Loucy (cell line): ENCODE results near the gene TEX14.
"Not testable (repeated sequence)": the region's sequence is repeated elsewhere in the genome, so short reads cannot be mapped to it uniquely, and the experiment has no call there.

Experiments used
- H2AFZ ChIP-seq: fragments of 200-600 bp; sonication (generic); 2 replicates; pipeline ENCODE4 v1.6.0; 2016; ENCODE audit warnings: antibody characterized with exemption, mild to moderate bottlenecking, low read length, moderate library complexity
- H3F3A ChIP-seq: fragments of 200-600 bp; 2 replicates; pipeline ENCODE4 v1.6.0; 2016; ENCODE audit warnings: antibody characterized with exemption, low read depth, mild to moderate bottlenecking
- H3K27me3 ChIP-seq: fragments of 200-600 bp; sonication (generic); 2 replicates; pipeline ENCODE4 v1.6.1; 2014; ENCODE audit warnings: low read length, mild to moderate bottlenecking; ENCODE audit not compliant: insufficient read depth, poor library complexity, severe bottlenecking
- H3K36me3 ChIP-seq: fragments of 200-600 bp; sonication (generic); 2 replicates; pipeline ENCODE4 v1.6.1; 2016; ENCODE audit warnings: low read length; ENCODE audit not compliant: insufficient read depth
- H3K4me1 ChIP-seq: fragments of 200-600 bp; sonication (generic); 2 replicates; pipeline ENCODE4 v1.5.1; 2014; ENCODE audit warnings: low read length, mild to moderate bottlenecking; ENCODE audit not compliant: insufficient read depth, poor library complexity, severe bottlenecking
- H3K4me2 ChIP-seq: fragments of 200-600 bp; sonication (generic); 2 replicates; pipeline ENCODE4 v1.6.0; 2014; ENCODE audit warnings: antibody characterized with exemption, low read length, low read depth, mild to moderate bottlenecking; ENCODE audit not compliant: poor library complexity, severe bottlenecking
- H3K4me3 ChIP-seq: fragments of 200-600 bp; sonication (generic); 2 replicates; pipeline ENCODE4 v1.5.1; 2014; ENCODE audit warnings: low read length, mild to moderate bottlenecking, mixed read lengths; ENCODE audit not compliant: poor library complexity, severe bottlenecking
- H3K79me2 ChIP-seq: fragments of 200-600 bp; sonication (generic); 2 replicates; pipeline ENCODE4 v1.6.1; 2014; ENCODE audit warnings: low read length; ENCODE audit not compliant: insufficient read depth
- H3K9ac ChIP-seq: fragments of 200-600 bp; sonication (generic); 2 replicates; pipeline ENCODE4 v1.6.0; 2014; ENCODE audit warnings: mild to moderate bottlenecking, low read depth, low read length, moderate library complexity; ENCODE audit not compliant: poor library complexity, severe bottlenecking
- H3K9me2 ChIP-seq: fragments of 200-600 bp; sonication (generic); replicated peaks from 2 replicates; pipeline ENCODE4 v1.6.1; 2016; ENCODE audit warnings: low read depth, low read length, mixed read lengths
- H3K9me3 ChIP-seq: fragments of 200-600 bp; sonication (generic); 2 replicates; pipeline ENCODE4 v1.6.1; 2014; ENCODE audit warnings: mild to moderate bottlenecking, antibody characterized with exemption, low read length, low read depth; ENCODE audit not compliant: insufficient read depth
- H4K20me1 ChIP-seq: fragments of 200-600 bp; sonication (generic); 2 replicates; pipeline ENCODE4 v1.6.0; 2014; ENCODE audit warnings: antibody characterized with exemption, low read length, mild to moderate bottlenecking; ENCODE audit not compliant: insufficient read depth, poor library complexity, severe bottlenecking
- EZH2phosphoT487 ChIP-seq: fragments of 200-600 bp; IDR thresholded peaks from 2 replicates; pipeline ENCODE4 v1.6.1; 2018; ENCODE audit warnings: antibody characterized with exemption, mild to moderate bottlenecking, moderate library complexity, borderline replicate concordance
- TF ChIP-seq, protein P1 (sequence below): fragments of 200-600 bp; sonication (generic); conservative IDR thresholded peaks from 2 replicates; pipeline ENCODE4 v1.5.1; 2014; ENCODE audit warnings: mild to moderate bottlenecking, antibody characterized with exemption, low read length

TEX14 gene

DNA sequence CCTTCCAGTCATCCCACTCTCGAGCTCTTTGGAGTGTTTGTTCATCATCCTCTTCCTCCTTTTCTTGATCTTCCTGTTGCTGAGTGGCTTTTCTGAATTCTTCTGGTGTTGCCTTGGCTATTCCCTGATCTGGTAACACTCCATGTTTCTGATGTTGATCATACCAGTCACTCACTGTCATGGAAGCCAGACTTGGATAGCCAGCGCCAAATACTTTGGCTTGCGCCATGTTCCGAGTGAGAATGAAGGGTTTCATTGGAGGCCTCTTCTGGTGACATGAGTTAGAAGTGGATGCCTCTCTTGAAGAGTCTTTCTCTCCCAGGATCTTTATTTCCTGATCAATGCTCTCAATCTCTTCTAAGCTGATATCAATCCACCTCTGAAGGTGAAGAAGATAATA is 31.2 kb downstream of the TEX14 start:
- H3K9me2 ChIP-seq = no peaks in the 10 kb centered on the region
- H2AFZ ChIP-seq = no peak overlapping the region
- H3K36me3 ChIP-seq = no peaks in the 10 kb centered on the region
- H3K79me2 ChIP-seq = no peaks in the 10 kb centered on the region
- no peak overlapping the region for H3K9ac ChIP-seq
- H3F3A ChIP-seq = 0 out of 2 replicates have a peak, but pooled peaks cover 2% of the 10 kb centered on the region
- no peaks in the 10 kb centered on the region for H3K9me3 ChIP-seq
- H3K27me3 ChIP-seq = no peaks in the 10 kb centered on the region
- H3K4me3 ChIP-seq = no peak overlapping the region
- H4K20me1 ChIP-seq = no peaks in the 10 kb centered on the region
- H3K4me2 ChIP-seq = no peak overlapping the region
- TF ChIP-seq, protein P1, sequence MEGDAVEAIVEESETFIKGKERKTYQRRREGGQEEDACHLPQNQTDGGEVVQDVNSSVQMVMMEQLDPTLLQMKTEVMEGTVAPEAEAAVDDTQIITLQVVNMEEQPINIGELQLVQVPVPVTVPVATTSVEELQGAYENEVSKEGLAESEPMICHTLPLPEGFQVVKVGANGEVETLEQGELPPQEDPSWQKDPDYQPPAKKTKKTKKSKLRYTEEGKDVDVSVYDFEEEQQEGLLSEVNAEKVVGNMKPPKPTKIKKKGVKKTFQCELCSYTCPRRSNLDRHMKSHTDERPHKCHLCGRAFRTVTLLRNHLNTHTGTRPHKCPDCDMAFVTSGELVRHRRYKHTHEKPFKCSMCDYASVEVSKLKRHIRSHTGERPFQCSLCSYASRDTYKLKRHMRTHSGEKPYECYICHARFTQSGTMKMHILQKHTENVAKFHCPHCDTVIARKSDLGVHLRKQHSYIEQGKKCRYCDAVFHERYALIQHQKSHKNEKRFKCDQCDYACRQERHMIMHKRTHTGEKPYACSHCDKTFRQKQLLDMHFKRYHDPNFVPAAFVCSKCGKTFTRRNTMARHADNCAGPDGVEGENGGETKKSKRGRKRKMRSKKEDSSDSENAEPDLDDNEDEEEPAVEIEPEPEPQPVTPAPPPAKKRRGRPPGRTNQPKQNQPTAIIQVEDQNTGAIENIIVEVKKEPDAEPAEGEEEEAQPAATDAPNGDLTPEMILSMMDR = no peak
- TF ChIP-seq EZH2phosphoT487 = no peak
- no peaks in the 10 kb centered on the region for H3K4me1 ChIP-seq

- H3K79me2 ChIP-seq, H3F3A ChIP-seq, H3K9me3 ChIP-seq, H3K4me1 ChIP-seq, H3K9me2 ChIP-seq, H3K36me3 ChIP-seq, H4K20me1 ChIP-seq, H3K27me3 ChIP-seq: not testable (repeated sequence)
- peak overlapping the region; percentile 39 for H3K9ac ChIP-seq
- peak overlapping the region; percentile 53 for H3K4me2 ChIP-seq
- H3K4me3 ChIP-seq = peak overlapping the region; percentile 67
- H2AFZ ChIP-seq = peak overlapping the region; percentile 66; the same call in 1 of the 2 replicates
These were observed 32.1 kb downstream of the TEX14 start for GRCh38 chr17:58659714-58660084.

- peak overlapping the region; percentile 67 for H3K4me3 ChIP-seq
These were observed 32.8 kb downstream of the TEX14 start for GRCh38 chr17:58658804-58659713.

DNA sequence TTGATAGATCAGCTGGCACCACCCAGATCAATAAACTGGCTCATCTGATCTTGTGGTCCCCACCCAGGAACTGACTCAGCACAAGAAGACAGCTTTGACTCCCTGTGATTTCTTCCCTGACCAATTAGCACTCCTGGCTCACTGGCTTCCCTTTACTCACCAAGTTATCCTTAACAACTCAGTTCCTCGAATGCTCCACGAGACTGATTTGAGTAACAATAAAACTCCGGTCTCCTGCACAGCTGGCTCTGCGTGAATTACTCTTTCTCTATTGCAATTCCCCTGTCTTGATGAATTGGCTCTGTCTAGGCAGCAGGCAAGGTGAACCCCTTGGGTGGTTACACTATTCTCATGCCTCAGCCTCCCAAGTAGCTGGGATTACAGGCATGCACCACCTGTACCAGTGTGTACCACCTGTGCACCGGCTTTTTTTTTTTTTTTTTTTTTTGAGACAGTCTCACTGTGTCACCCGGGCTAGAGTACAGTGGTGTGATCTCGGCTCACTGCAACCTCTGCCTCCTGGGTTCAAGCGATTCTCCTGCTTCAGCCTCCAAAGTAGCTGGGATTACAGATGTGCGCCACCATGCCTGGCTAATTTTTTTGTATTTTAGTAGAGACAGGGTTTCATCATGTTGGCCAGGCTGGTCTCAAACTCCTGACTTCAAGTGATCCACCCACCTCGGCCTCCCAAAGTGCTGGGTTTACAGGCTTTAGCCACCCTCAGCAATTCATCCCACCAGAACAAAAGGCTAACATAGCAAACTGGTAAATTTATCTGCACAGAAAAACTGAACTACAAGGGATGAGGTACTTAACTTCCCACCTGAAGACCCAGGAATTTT is 33.7 kb downstream of the TEX14 start:
- H3K4me1 ChIP-seq, H2AFZ ChIP-seq, H4K20me1 ChIP-seq, H3K79me2 ChIP-seq, H3K9me3 ChIP-seq, H3K36me3 ChIP-seq, H3K27me3 ChIP-seq, H3F3A ChIP-seq, H3K9me2 ChIP-seq: not testable (repeated sequence)
- Histone ChIP-seq H3K9ac (peak overlapping the region; percentile 24), H3K4me3 (peak overlapping the region; percentile 25), H3K4me2 (peak overlapping the region; percentile 53)

More at GRCh38 chr17:58658804-58659713, 32.8 kb downstream of the TEX14 start:
- Histone ChIP-seq H3K4me1 (no peaks in the 10 kb centered on the region), H3K79me2 (no peaks in the 10 kb centered on the region), H3K9ac (peak overlapping the region; percentile 39), H3F3A (0 out of 2 replicates have a peak, but pooled peaks cover 2% of the 10 kb centered on the region), H3K36me3 (no peaks in the 10 kb centered on the region), H3K27me3 (no peaks in the 10 kb centered on the region), H4K20me1 (no peaks in the 10 kb centered on the region), H3K4me2 (peak overlapping the region; percentile 53), H3K9me2 (no peaks in the 10 kb centered on the region), H2AFZ (peak overlapping the region; percentile 66; the same call in 1 of the 2 replicates), H3K9me3 (no peaks in the 10 kb centered on the region)
- TF ChIP-seq, protein P1 = no peak
- no peak for TF ChIP-seq EZH2phosphoT487
